Muscle of back (tissue), 11 donors: ENCODE data around the gene PECR. TPM values are rescaled to one million over a fixed set of nuclear protein-coding genes. Genes with fewer than 3 reads are reported as not detected.

Experiments used
- DNase-seq, 3 donors: peaks; one replicate each; pipeline versions ENCODE4 v3.0.0 to v3.0.0-alpha.2; 2013
- polyA plus RNA-seq, 10 donors: library from polyadenylated mRNA; unstranded; fragments of 120-200 nt; gene quantifications; one replicate each; pipeline ENCODE4 v1.2.1, GENCODE V29; 2013; ENCODE audit not compliant: insufficient read length in 10 of 10

Gene PECR
- polyA plus RNA-seq, 10 donors = 5.5 to 8.5 (median 7.1) TPM

- DNase-seq = no peak
These were observed 9.1 kb downstream of the PECR start for GRCh38 chr2:216072473-216072872.

- DNase-seq = no peak
These were observed 10.3 kb downstream of the PECR start for GRCh38 chr2:216071111-216071851.

- DNase-seq = no peak
These were observed 11.4 kb downstream of the PECR start for GRCh38 chr2:216070195-216070594.

DNA sequence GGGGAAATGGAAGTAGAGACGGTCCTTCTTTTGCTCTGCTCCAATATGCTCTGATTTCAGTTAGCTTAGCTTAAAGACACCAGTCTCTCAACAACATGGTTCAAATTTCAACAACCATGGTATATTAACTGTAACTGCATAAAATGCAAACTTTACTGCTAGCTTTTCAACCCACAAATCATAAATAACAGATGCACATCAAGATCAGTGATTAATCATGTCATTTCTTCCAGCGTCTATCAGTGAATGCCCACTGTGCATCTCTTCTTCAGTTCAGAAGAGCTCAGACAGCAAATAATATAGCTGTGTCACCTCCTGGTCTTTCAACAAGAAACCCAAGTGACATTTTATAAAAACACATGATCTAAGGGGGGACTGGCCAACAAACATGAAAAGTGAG is 12.6 kb downstream of the PECR start:
- no peak for DNase-seq

- DNase-seq = peak in 1 of 3 donors; percentile 43
These were observed 15.4 kb downstream of the PECR start for GRCh38 chr2:216066230-216066629.

- DNase-seq = no peak
These were observed 16.9 kb downstream of the PECR start for GRCh38 chr2:216064665-216065064.

GRCh38 chr2:216064014-216064630 is 17.5 kb downstream of the PECR start:
- DNase-seq = no peak

DNA sequence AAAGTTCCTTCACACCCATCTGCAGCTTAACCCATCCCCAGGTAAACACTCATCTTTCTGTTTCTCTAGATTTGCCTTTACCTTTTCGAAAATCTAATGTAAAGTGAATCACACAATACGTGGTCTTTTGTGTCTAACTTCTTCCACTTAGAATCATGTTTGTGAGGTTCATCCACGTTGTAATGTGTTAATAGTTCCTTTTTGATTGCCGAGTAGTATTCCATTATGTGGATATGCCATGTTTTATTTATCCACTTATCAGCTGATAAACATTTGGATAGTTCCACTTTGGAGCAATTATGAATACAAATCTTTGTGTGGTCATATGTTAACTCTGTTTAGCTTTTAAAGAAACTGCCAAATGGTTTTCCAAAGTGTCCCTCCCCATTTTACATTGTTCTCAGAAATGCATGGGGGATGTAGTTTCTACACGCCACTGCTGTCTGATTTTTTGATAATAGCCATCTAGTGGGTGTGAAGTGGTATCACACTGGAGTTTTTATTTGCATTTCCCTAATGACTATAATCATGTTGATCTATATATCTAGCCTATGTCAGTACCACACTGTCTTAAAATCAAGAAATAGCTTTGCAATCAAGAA is 22.3 kb downstream of the PECR start:
- DNase-seq = no peak

DNA sequence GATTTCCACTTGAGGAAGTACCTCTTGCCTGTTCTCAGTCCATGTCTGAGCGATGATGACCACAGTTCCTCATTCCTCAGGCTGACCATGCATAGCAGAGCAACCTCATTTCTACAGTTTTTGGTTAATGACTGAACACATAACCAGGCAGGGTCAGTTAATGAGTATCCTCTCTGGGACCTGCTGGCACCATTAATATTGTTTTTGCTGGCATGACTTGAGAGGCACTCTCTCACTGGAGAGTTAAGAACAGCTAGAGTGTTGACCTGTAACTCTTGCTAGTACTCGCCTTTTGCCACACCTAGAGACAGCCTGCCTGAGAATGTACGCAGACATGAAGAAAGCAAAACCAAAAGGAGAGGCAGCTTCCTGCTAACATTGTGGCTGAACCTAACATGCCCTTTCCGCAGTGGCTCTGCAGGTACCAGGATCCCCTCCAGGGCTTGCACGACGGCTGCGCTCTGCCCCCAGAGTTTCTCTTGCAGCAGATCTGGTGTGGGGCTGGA is 23.9 kb downstream of the PECR start:
- DNase-seq = no peak

DNA sequence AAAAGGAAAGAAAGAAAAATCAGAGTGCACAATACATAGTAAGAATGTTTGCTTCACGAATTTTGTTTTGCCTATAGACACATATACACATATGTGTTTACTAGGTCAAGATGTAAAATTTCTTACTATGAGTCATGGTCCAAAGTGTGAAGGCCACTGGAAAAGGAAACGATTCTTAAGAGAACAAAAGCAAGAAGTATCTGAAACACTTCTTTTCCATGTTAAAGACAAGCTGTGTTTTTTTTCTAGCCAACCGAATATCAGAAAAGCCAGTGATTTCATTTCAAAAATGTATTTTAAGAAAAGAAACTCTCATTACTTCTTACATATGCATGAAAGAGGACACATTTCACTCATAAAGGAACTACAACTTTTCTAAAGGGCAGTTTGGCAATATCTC is 24.9 kb downstream of the PECR start:
- DNase-seq = no peak

DNA sequence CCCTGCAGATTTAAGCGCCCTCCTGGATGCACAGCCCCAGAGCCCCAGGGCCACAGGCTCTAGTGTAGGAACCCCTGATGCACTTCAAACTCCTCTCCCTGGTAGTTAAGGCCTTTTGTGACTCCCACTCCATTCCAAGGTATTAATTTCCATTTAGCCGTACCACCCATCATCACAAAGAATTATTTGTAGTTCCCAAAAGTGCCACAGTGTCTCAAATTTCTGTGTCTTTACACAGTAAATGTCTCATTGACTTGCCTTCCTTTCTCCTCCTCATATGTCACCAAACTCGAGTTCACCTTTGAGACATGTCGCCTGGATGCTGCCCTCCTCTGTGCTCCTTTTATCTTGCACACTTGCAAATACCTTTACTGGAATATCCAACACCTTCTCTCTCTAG is 25.9 kb downstream of the PECR start:
- DNase-seq = no peak

DNA sequence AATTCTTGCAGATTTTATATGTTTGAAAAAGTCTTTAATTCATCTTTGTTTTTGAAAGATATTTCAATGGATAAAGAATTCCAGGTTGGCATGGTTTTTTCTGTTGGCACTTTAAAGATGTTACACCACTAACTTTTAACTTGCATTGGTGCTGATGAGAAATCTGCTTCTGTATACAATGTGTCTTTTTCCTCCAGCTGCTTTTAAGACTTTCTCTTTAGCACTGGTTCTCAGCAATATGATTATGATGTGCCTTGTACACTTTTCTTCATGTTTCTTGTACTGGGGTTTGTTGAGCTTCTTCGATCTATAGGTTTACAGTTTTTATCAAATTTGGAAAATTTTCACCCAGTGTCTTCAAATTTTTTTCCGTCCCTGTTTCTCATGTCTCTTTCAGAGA is 29.2 kb downstream of the PECR start:
- no peak for DNase-seq

DNA sequence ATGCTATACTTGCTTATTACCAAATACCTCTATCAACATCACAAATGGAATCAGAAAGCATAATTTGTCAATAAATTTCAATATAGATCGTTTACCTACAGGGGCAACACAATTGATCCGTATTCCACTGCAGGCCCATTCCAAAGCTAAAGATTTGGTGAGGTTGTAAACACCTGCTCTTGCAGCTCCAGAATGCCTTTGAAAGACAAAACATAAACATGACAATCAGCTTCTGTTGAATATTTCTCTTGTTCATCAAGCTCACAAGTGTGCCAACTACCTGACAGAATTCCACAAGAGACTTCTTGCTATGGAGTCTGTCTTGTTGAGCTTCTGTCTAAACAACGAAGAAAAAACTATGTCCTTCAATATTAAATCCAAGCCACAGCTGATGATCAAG is 30.3 kb downstream of the PECR start:
- DNase-seq = no peak

DNA sequence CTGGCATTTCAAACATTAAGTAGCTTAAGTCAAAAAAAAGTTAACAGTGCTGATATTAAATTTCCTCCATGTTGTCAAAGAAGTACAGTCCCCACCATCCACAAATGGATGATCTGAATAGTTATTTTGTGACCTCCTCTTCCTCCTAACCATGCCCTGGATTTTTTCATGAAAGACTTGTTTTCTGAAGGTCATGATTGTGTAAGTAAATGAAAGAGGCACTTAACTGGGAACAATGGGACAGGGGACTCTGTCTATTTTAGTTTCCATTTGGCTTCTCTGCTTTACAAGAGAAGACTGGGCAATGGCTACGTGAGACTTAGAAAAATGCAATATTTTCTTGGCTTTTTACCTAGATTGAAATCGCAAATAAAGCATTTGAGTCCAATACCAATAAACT is 32.2 kb downstream of the PECR start:
- no peak for DNase-seq

- no peak for DNase-seq
These were observed 34.2 kb downstream of the PECR start for GRCh38 chr2:216047397-216047796.

- DNase-seq = no peak
These were observed 36.6 kb downstream of the PECR start for GRCh38 chr2:216044883-216045486.

DNA sequence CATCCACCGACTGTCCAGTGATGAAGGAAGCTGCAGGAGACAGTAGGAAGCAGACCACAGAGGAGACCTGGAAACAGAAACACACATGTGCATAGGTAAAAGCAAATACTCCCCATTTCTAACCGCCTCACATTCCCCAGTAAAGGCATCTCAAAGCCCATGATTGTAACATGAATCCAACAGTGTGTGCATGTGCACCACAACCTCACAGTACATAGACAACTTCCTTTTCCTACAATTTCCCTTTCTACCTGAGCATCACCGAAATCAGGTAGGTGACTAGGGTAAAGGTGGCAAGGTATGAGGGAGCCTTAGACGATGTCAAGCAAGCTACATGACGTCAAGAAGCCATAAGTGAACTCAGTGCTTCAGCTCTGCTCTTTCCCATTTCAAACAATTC is 37.7 kb downstream of the PECR start:
- no peak for DNase-seq

DNA sequence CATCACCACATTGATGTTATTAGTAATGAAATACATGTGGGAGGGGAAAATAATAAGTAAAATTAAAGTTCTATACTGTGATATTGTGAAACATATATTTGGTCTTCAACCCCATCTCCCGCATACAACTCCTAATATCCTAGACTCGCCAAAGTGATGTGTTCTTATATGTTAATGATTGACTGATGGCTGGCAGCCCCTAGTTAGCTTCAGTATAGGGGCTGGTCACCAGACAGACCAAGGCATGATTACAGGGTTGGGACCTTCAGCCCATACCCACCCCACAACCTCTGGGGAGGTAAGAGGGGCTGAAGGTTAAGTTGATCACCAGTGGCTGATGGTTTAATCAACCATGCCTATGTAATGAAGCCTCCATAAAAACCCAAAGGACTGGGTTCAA is 40.2 kb downstream of the PECR start:
- no peak for DNase-seq

DNA sequence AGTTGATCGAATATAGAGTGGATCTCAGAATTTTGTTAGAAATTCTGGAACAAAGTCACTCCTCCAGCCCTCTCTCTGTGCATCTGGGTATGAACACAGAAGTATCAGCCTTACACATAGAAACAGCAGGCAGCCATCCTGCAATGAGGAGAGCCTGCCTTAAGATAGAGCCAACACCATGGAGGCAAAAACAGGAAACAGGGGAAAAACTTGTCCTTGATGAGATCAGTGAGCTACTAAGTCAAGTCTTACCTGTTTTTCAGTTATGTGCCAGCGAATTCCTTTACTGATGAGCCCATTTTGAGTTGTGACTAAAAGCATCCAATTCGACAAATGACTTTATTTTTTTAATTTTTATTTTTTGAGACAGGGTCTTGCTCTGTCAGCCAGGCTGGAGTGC is 41.7 kb downstream of the PECR start:
- no peak for DNase-seq

GRCh38 chr2:216034065-216034464 is 47.5 kb downstream of the PECR start:
- DNase-seq = peak; percentile 45 to 67 (median 45)

GRCh38 chr2:216033403-216033802 is 48.2 kb downstream of the PECR start:
- DNase-seq = no peak

GRCh38 chr2:216031960-216032689 is 49.5 kb downstream of the PECR start:
- DNase-seq = peak in 1 of 3 donors; percentile 56
